ENCODE results near the gene PHGDH. TPM values are rescaled to one million over a fixed set of nuclear protein-coding genes. Genes with fewer than 3 reads are reported as not detected.

The PHGDH gene
- total RNA-seq: 100 to 1,000 TPM; 195 to 201 TPM

GRCh38 chr1:119711804-119712341 lies at the start of gene PHGDH:
Gene PHGDH (plus strand): TSS chr1:119711934. CDS start chr1:119712023, 89 bp downstream.
- Mint-ChIP-seq H3K27ac (peak within 1 kb of the TSS; percentile 93), H3K4me3 (peak within 1 kb of the TSS; percentile 97), H3K4me1 (ENCODE audit: low read depth) (peaks cover 40% of the 10 kb centered on the region), H3K27me3 (ENCODE audit: low read depth) (peaks cover 20% of the 10 kb centered on the region), H3K36me3 (ENCODE audit: low read depth) (peaks cover 37% of the 10 kb centered on the region), H3K9me3 (ENCODE audit: insufficient read depth) (no peaks in the 10 kb centered on the region)
- peak; percentile 81 for DNase-seq
- POLR2A ChIA-PET: interaction anchor here (0.6 to 1.4 kb wide), 5 partner anchors 12 to 571 kb away, joined by 3 to 6 read pairs (median 4); partner anchors contain the start of genes WARS2 and ZNF697
- CTCF ChIA-PET: interaction anchor here (0.9 to 3.4 kb wide), 3 partner anchors 32 to 37 kb away, joined by 3 to 16 read pairs (median 5); no protein-coding TSS in a partner anchor
- ATAC-seq: peak; percentile 80

DNA sequence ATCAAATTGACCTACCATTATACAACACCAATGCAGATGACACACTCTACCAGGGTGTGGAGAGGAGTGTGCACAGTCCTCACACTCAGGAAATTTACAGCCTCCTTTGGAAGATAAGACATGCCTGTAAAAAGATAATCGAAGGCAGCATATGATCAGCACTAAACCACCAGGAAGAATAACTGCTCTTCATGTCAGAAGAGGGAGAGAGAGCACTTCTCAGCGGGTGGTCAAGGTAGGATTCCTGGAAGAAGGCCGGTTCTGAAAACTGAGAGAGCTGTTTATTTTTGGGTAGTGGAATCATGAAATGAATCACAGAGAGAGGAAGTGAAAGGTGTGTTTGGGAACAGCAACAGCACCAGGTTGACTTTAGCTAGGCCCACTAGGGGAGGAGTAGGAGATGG lies 49.7 kb upstream of the PHGDH start:
- Mint-ChIP-seq H3K36me3 (ENCODE audit: low read depth) (no peaks in the 10 kb centered on the region), H3K4me3 (no peak overlapping the region), H3K27me3 (ENCODE audit: low read depth) (peaks cover 29% of the 10 kb centered on the region), H3K4me1 (ENCODE audit: low read depth) (peaks cover 3% of the 10 kb centered on the region), H3K27ac (no peak overlapping the region), H3K9me3 (ENCODE audit: insufficient read depth) (no peaks in the 10 kb centered on the region)
- no peak for ATAC-seq
- ChIA-PET CTCF (interaction anchor here (0.7 to 4.6 kb wide), 7 partner anchors 8 to 53 kb away, joined by 3 to 44 read pairs (median 5); no protein-coding TSS in a partner anchor), POLR2A (no interaction called here)
- DNase-seq: no peak

- peaks cover 25% of the 10 kb centered on the region for H3K27me3 Mint-ChIP-seq (ENCODE audit: low read depth)
- ATAC-seq (no peak), DNase-seq (no peak)
- H3K9me3 Mint-ChIP-seq (ENCODE audit: insufficient read depth): no peaks in the 10 kb centered on the region
- no peak overlapping the region for H3K27ac Mint-ChIP-seq
- POLR2A ChIA-PET: no interaction called here
- peaks cover 3% of the 10 kb centered on the region for H3K4me1 Mint-ChIP-seq (ENCODE audit: low read depth)
- H3K36me3 Mint-ChIP-seq (ENCODE audit: low read depth): no peaks in the 10 kb centered on the region
- no peak overlapping the region for H3K4me3 Mint-ChIP-seq
- CTCF ChIA-PET: interaction anchor here (1.0 to 1.5 kb wide), 5 partner anchors 9 to 125 kb away, joined by 3 to 11 read pairs (median 4); no protein-coding TSS in a partner anchor
These were observed 47.7 kb upstream of the PHGDH start for GRCh38 chr1:119664067-119664466.

- H3K4me1 Mint-ChIP-seq (ENCODE audit: low read depth): no peaks in the 10 kb centered on the region
- H3K27me3 Mint-ChIP-seq (ENCODE audit: low read depth): peaks cover 16% of the 10 kb centered on the region
- DNase-seq (no peak), ATAC-seq (no peak)
- POLR2A ChIA-PET: no interaction called here
- H3K4me3 Mint-ChIP-seq: no peak overlapping the region
- CTCF ChIA-PET: interaction anchor here (1.7 kb wide), 1 partner anchor 8 kb away, joined by 9 read pairs; no protein-coding TSS in a partner anchor
- no peaks in the 10 kb centered on the region for H3K9me3 Mint-ChIP-seq (ENCODE audit: insufficient read depth)
- no peak overlapping the region for H3K27ac Mint-ChIP-seq
- no peaks in the 10 kb centered on the region for H3K36me3 Mint-ChIP-seq (ENCODE audit: low read depth)
These were observed 44.6 kb upstream of the PHGDH start for GRCh38 chr1:119667173-119667572.

DNA sequence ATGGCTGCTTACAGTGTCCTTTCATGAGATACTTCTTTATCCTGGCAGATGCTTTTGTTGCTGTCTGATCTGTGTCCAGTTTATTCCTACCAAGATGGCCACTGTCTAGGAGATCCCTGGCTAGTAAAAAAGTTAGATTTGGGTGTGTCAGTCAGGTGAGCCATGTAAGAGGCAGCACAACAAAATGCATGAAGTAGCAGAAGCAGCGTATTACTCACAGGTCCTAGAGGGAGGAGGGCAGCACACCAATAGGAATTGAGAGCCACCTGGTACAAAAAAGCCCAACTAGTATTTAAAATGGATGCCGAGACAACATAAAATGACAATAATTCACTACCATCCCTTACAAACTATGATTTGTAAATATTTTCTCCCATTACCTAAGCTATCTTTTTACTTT lies 40.8 kb upstream of the PHGDH start:
- Mint-ChIP-seq H3K4me1 (ENCODE audit: low read depth) (peaks cover 8% of the 10 kb centered on the region), H3K27me3 (ENCODE audit: low read depth) (peaks cover 20% of the 10 kb centered on the region), H3K36me3 (ENCODE audit: low read depth) (no peaks in the 10 kb centered on the region), H3K27ac (no peak overlapping the region), H3K9me3 (ENCODE audit: insufficient read depth) (no peaks in the 10 kb centered on the region), H3K4me3 (no peak overlapping the region)
- DNase-seq (no peak), ATAC-seq (no peak)
- ChIA-PET POLR2A (no interaction called here), CTCF (no interaction called here)

- POLR2A ChIA-PET: no interaction called here
- CTCF ChIA-PET: interaction anchor here (0.6 to 7.4 kb wide), 8 partner anchors 11 to 63 kb away, joined by 3 to 85 read pairs (median 16); partner anchors contain the start of gene PHGDH
- H3K27ac Mint-ChIP-seq: no peak overlapping the region
- peaks cover 18% of the 10 kb centered on the region for H3K27me3 Mint-ChIP-seq (ENCODE audit: low read depth)
- H3K4me3 Mint-ChIP-seq: no peak overlapping the region
- no peaks in the 10 kb centered on the region for H3K9me3 Mint-ChIP-seq (ENCODE audit: insufficient read depth)
- no peak for DNase-seq
- H3K36me3 Mint-ChIP-seq (ENCODE audit: low read depth): no peaks in the 10 kb centered on the region
- peaks cover 8% of the 10 kb centered on the region for H3K4me1 Mint-ChIP-seq (ENCODE audit: low read depth)
- no peak for ATAC-seq
These were observed 38.4 kb upstream of the PHGDH start for GRCh38 chr1:119673171-119673940.

DNA sequence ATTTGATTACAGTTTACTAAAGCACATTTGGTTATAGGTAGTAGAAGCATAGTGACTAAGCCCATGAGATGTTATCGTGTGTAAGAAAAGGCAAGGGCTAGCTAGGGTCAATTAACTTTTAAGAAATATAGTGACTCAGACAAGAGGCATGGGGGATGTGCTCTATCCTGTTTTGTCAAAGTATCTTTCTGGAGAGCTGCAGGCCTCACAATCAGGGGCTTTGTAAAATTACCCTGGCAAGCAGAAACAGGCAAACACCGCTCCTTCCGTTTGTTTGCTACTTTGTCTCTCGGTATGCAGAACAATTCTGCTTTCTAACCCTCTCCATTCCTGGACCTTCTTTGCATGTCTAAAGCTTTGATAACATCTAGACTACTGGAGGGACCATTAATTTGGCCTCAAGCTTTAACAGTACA lies 37.6 kb upstream of the PHGDH start:
- DNase-seq: no peak
- Mint-ChIP-seq H3K36me3 (ENCODE audit: low read depth) (no peaks in the 10 kb centered on the region), H3K9me3 (ENCODE audit: insufficient read depth) (no peaks in the 10 kb centered on the region), H3K27me3 (ENCODE audit: low read depth) (peaks cover 18% of the 10 kb centered on the region), H3K27ac (no peak overlapping the region), H3K4me3 (no peak overlapping the region), H3K4me1 (ENCODE audit: low read depth) (peaks cover 8% of the 10 kb centered on the region)
- ATAC-seq: no peak
- CTCF ChIA-PET: interaction anchor here (1.0 to 7.4 kb wide), 12 partner anchors 10 to 124 kb away, joined by 3 to 85 read pairs (median 16); partner anchors contain the start of genes PHGDH and ZNF697
- POLR2A ChIA-PET: no interaction called here

- ChIA-PET CTCF (interaction anchor here (0.7 to 7.4 kb wide), 29 partner anchors 9 to 400 kb away, joined by 3 to 85 read pairs (median 5); partner anchors contain the start of genes PHGDH and ZNF697), POLR2A (no interaction called here)
- ATAC-seq (peak; percentile 85), DNase-seq (peak; percentile 60)
- Mint-ChIP-seq H3K4me3 (no peak overlapping the region), H3K4me1 (ENCODE audit: low read depth) (peaks cover 8% of the 10 kb centered on the region), H3K9me3 (ENCODE audit: insufficient read depth) (no peaks in the 10 kb centered on the region), H3K27ac (no peak overlapping the region), H3K27me3 (ENCODE audit: low read depth) (peaks cover 21% of the 10 kb centered on the region), H3K36me3 (ENCODE audit: low read depth) (no peaks in the 10 kb centered on the region)
These were observed 36.9 kb upstream of the PHGDH start for GRCh38 chr1:119674835-119675289.

GRCh38 chr1:119675349-119676345 lies 36.1 kb upstream of the PHGDH start:
- ChIA-PET POLR2A (no interaction called here), CTCF (interaction anchor here (0.6 to 7.4 kb wide), 33 partner anchors 8 to 401 kb away, joined by 3 to 85 read pairs (median 4); partner anchors contain the start of genes PHGDH and ZNF697)
- Mint-ChIP-seq H3K4me3 (peak overlapping the region; percentile 51), H3K4me1 (ENCODE audit: low read depth) (peaks cover 8% of the 10 kb centered on the region), H3K36me3 (ENCODE audit: low read depth) (no peaks in the 10 kb centered on the region), H3K9me3 (ENCODE audit: insufficient read depth) (no peaks in the 10 kb centered on the region), H3K27ac (no peak overlapping the region), H3K27me3 (ENCODE audit: low read depth) (peaks cover 23% of the 10 kb centered on the region)
- ATAC-seq (peak; percentile 71), DNase-seq (peak; percentile 83)

- DNase-seq: no peak
- no peaks in the 10 kb centered on the region for H3K9me3 Mint-ChIP-seq (ENCODE audit: insufficient read depth)
- no peaks in the 10 kb centered on the region for H3K36me3 Mint-ChIP-seq (ENCODE audit: low read depth)
- ATAC-seq: no peak
- CTCF ChIA-PET: interaction anchor here (0.9 to 7.4 kb wide), 10 partner anchors 10 to 94 kb away, joined by 3 to 85 read pairs (median 8); partner anchors contain the start of gene PHGDH
- H3K27ac Mint-ChIP-seq: no peak overlapping the region
- H3K4me3 Mint-ChIP-seq: no peak overlapping the region
- peaks cover 24% of the 10 kb centered on the region for H3K27me3 Mint-ChIP-seq (ENCODE audit: low read depth)
- POLR2A ChIA-PET: no interaction called here
- peaks cover 8% of the 10 kb centered on the region for H3K4me1 Mint-ChIP-seq (ENCODE audit: low read depth)
These were observed 35.0 kb upstream of the PHGDH start for GRCh38 chr1:119676571-119677206.

- peaks cover 8% of the 10 kb centered on the region for H3K4me1 Mint-ChIP-seq (ENCODE audit: low read depth)
- no peak overlapping the region for H3K4me3 Mint-ChIP-seq
- H3K27me3 Mint-ChIP-seq (ENCODE audit: low read depth): peaks cover 18% of the 10 kb centered on the region
- ChIA-PET CTCF (interaction anchor here (3.0 to 7.4 kb wide), 2 partner anchors 64 to 68 kb away, joined by 21 to 85 read pairs; no protein-coding TSS in a partner anchor), POLR2A (no interaction called here)
- no peaks in the 10 kb centered on the region for H3K9me3 Mint-ChIP-seq (ENCODE audit: insufficient read depth)
- DNase-seq (no peak), ATAC-seq (no peak)
- no peak overlapping the region for H3K27ac Mint-ChIP-seq
- H3K36me3 Mint-ChIP-seq (ENCODE audit: low read depth): no peaks in the 10 kb centered on the region
These were observed 32.5 kb upstream of the PHGDH start for GRCh38 chr1:119679223-119679622.

Data from activated CD8-positive, alpha-beta T cell treated with anti-CD3 and anti-CD28 coated beads, Interleukin-2, amount 10 ng/mL, durations not matched to agents 7 days and 5 days (primary cell).